Measurements from ENCODE around the gene FOXC1. TPM values are rescaled to one million over a fixed set of nuclear protein-coding genes. Genes with fewer than 3 reads are reported as not detected.

The FOXC1 gene
- total RNA-seq, 1 experiment from 2014 or later: 7.3 TPM

DNA sequence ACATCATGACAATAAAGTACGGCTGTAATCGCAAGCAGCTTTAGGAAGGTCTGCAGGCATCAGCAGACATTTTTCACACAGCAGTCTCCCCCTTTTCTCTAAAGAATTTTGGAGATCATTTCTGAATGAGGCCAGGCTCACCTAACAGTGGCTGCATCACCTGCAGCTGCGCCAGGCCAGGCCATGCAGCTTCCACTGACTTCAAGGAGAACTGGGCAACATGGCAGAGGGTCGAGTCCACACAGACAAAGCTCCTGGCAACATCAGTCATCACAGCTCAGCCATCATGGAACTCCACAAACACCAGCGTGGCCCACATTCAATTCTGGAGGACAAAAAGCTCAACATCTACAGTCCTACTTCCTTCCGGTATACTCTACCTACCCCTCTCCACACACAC, 17.8 kb upstream of the FOXC1 start:
- peaks cover 20% of the 10 kb centered on the region for H3K27me3 ChIP-seq (ENCODE audit: low read length)

GRCh38 chr6:1592852-1593251, 16.9 kb upstream of the FOXC1 start:
- no peak for ATAC-seq
- H3K9me2 ChIP-seq (replicated peaks; ENCODE audit: low read length): no peaks in the 10 kb centered on the region
- no peak for DNase-seq
- no peak overlapping the region for H3K27ac ChIP-seq (ENCODE audit: low read length)
- H3K4me2 ChIP-seq (ENCODE audit: low read length): no peak overlapping the region
- H4K20me1 ChIP-seq (ENCODE audit: low read length): no peaks in the 10 kb centered on the region
- ChIA-PET CTCF (interaction anchor here (0.6 kb wide), 1 partner anchor 299 kb away, joined by 3 read pairs; no protein-coding TSS in a partner anchor), POLR2A (ENCODE audit: unreplicated experiment) (no interaction called here)
- H3F3A ChIP-seq (ENCODE audit: low read length, unreplicated experiment): no peaks in the 10 kb centered on the region
- H3K4me1 ChIP-seq (ENCODE audit: insufficient read depth, low read length): peaks cover 33% of the 10 kb centered on the region
- H3K9ac ChIP-seq (ENCODE audit: low read length): no peak overlapping the region
- no peak for TF ChIP-seq EZH2phosphoT487 (IDR thresholded peaks at IDR 0.05; ENCODE audit: borderline replicate concordance, low read length)
- no peak for TF ChIP-seq CTCF (conservative IDR thresholded peaks at IDR 0.05; ENCODE audit: low read depth, low read length)
- no peak for TF ChIP-seq EZH2 (IDR thresholded peaks at IDR 0.05; ENCODE audit: low read length, unreplicated experiment)
- peaks cover 20% of the 10 kb centered on the region for H3K27me3 ChIP-seq (ENCODE audit: low read length)
- H3K4me3 ChIP-seq (ENCODE audit: low read length): no peak overlapping the region
- no peaks in the 10 kb centered on the region for H3K36me3 ChIP-seq (ENCODE audit: low read depth, low read length)
- no peaks in the 10 kb centered on the region for H3K9me3 ChIP-seq (ENCODE audit: low read length)
- H2AFZ ChIP-seq (ENCODE audit: low read length): no peak overlapping the region
- intact Hi-C loops (cut with micrococcal nuclease): no loop called here
- no peaks in the 10 kb centered on the region for H3K79me2 ChIP-seq (ENCODE audit: low read length)
- BruUV-seq (replicated peaks): no TSS peak

More for the DNA sequence above, 17.8 kb upstream of the FOXC1 start:
- intact Hi-C loops (cut with micrococcal nuclease): no loop called here
- ChIA-PET CTCF (interaction anchor here (0.6 kb wide), 1 partner anchor 881 kb away, joined by 4 read pairs; no protein-coding TSS in a partner anchor), POLR2A (ENCODE audit: unreplicated experiment) (interaction anchor here (0.6 kb wide), 1 partner anchor 968 kb away, joined by 17 read pairs; no protein-coding TSS in a partner anchor)
- ATAC-seq (no peak), DNase-seq (no peak)
- Histone ChIP-seq H3K9me2 (replicated peaks; ENCODE audit: low read length) (no peaks in the 10 kb centered on the region), H3K27ac (ENCODE audit: low read length) (no peak overlapping the region), H3K9me3 (ENCODE audit: low read length) (no peaks in the 10 kb centered on the region), H3K4me2 (ENCODE audit: low read length) (no peak overlapping the region), H4K20me1 (ENCODE audit: low read length) (no peaks in the 10 kb centered on the region), H3K4me3 (ENCODE audit: low read length) (no peak overlapping the region), H3K36me3 (ENCODE audit: low read depth, low read length) (no peaks in the 10 kb centered on the region), H2AFZ (ENCODE audit: low read length) (no peak overlapping the region), H3K9ac (ENCODE audit: low read length) (no peak overlapping the region), H3K79me2 (ENCODE audit: low read length) (no peaks in the 10 kb centered on the region), H3F3A (ENCODE audit: low read length, unreplicated experiment) (no peaks in the 10 kb centered on the region), H3K4me1 (ENCODE audit: insufficient read depth, low read length) (peaks cover 24% of the 10 kb centered on the region)
- TF ChIP-seq EZH2phosphoT487 (IDR thresholded peaks at IDR 0.05; ENCODE audit: borderline replicate concordance, low read length) (no peak), EZH2 (IDR thresholded peaks at IDR 0.05; ENCODE audit: low read length, unreplicated experiment) (no peak), CTCF (conservative IDR thresholded peaks at IDR 0.05; ENCODE audit: low read depth, low read length) (no peak)
- BruUV-seq (replicated peaks): no TSS peak

- ChIA-PET POLR2A (ENCODE audit: unreplicated experiment) (no interaction called here), CTCF (interaction anchor here (0.6 to 0.9 kb wide), 2 partner anchors 93 to 299 kb away, joined by 3 read pairs; no protein-coding TSS in a partner anchor)
- peaks cover 20% of the 10 kb centered on the region for H3K27me3 ChIP-seq (ENCODE audit: low read length)
- peak overlapping the region; percentile 82 for H3K4me2 ChIP-seq (ENCODE audit: low read length)
- no peaks in the 10 kb centered on the region for H4K20me1 ChIP-seq (ENCODE audit: low read length)
- ATAC-seq (no peak), DNase-seq (no peak)
- H3F3A ChIP-seq (ENCODE audit: low read length, unreplicated experiment): no peaks in the 10 kb centered on the region
- H3K9me2 ChIP-seq (replicated peaks; ENCODE audit: low read length): no peaks in the 10 kb centered on the region
- TF ChIP-seq CTCF (conservative IDR thresholded peaks at IDR 0.05; ENCODE audit: low read depth, low read length): no peak
- TF ChIP-seq EZH2phosphoT487 (IDR thresholded peaks at IDR 0.05; ENCODE audit: borderline replicate concordance, low read length): no peak
- no peak for TF ChIP-seq EZH2 (IDR thresholded peaks at IDR 0.05; ENCODE audit: low read length, unreplicated experiment)
- no peaks in the 10 kb centered on the region for H3K9me3 ChIP-seq (ENCODE audit: low read length)
- H3K27ac ChIP-seq (ENCODE audit: low read length): no peak overlapping the region
- BruUV-seq (replicated peaks): no TSS peak
- H2AFZ ChIP-seq (ENCODE audit: low read length): peak overlapping the region; percentile 67
- no peak overlapping the region for H3K9ac ChIP-seq (ENCODE audit: low read length)
- intact Hi-C loops (cut with micrococcal nuclease): no loop called here
- H3K79me2 ChIP-seq (ENCODE audit: low read length): no peaks in the 10 kb centered on the region
- H3K4me3 ChIP-seq (ENCODE audit: low read length): peak overlapping the region; percentile 59
- peaks cover 37% of the 10 kb centered on the region for H3K4me1 ChIP-seq (ENCODE audit: insufficient read depth, low read length)
- no peaks in the 10 kb centered on the region for H3K36me3 ChIP-seq (ENCODE audit: low read depth, low read length)
Measured at GRCh38 chr6:1593286-1593957, 16.3 kb upstream of the FOXC1 start.
